Measurements from ENCODE around the gene CMTM4.
A peak's percentile ranks its signal among the peaks of the same experiment; 100 is the strongest.
"Not testable (repeated sequence)": the region's sequence is repeated elsewhere in the genome, so short reads cannot be mapped to it uniquely, and the experiment has no call there.

The CMTM4 gene

DNA sequence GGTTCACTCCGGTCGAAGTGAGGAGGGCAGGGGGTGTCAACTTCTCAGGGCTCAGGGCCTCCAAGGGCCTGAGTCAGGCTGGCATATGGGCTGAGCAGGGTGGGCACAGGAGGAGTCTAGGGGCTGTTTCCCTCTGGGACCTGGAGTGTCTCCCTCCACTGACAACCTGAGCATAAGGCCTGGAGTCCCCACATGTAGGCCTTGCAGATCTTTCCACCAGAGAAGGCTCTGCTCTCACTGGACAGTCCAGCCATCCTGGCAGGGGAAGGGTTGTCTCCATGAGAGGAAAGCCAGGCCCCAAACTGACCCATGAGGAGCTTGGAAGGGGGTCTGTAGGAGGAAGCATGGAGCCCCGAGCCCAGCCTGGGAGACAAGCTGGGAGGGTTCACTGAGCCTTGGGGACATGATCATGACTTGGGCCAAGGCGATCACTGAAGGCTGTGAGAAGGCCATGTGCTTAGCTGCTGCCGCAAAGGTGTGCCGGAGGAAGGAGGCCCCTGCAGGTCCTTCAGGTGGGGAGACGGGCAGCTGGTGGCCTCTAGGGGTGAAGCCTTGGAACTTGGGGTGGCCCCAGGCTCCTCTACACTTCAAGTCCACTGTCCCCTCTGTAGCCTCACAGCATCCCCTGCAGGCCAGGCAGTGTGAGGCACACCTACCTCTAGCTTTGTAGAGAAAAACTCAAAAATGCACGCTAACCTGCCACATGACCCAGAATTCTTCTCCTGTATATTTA, 107.4 kb downstream of the CMTM4 start:
- DNase-seq = peak; percentile 92

DNA sequence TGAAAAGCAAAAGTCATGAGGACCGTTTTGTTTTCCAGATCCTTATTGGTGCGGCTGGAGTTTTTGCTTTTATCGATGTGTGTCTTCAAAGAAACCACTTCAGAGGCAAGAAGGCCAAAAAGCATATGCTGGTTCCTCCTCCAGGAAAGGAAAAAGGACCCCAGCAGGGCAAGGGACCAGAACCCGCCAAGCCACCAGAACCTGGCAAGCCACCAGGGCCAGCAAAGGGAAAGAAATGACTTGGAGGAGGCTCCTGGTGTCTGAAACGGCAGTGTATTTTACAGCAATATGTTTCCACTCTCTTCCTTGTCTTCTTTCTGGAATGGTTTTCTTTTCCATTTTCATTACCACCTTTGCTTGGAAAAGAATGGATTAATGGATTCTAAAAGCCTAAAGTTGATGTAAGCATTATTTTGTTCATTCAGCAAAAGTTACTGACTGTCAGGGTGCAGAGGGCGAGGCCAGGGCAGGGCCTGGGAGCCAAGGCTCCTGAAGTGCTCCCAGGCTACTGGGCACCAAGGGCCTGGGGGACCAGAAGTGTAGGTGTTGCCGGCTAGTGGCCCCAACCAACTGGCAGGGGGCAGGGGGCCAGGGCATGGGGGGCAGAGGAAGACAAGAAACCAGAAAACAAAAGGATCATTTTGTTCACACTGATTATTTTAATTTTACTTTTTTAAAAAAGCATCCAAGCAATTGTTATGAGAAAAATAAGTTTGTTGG, 108.5 kb downstream of the CMTM4 start:
- no peak for DNase-seq

DNA sequence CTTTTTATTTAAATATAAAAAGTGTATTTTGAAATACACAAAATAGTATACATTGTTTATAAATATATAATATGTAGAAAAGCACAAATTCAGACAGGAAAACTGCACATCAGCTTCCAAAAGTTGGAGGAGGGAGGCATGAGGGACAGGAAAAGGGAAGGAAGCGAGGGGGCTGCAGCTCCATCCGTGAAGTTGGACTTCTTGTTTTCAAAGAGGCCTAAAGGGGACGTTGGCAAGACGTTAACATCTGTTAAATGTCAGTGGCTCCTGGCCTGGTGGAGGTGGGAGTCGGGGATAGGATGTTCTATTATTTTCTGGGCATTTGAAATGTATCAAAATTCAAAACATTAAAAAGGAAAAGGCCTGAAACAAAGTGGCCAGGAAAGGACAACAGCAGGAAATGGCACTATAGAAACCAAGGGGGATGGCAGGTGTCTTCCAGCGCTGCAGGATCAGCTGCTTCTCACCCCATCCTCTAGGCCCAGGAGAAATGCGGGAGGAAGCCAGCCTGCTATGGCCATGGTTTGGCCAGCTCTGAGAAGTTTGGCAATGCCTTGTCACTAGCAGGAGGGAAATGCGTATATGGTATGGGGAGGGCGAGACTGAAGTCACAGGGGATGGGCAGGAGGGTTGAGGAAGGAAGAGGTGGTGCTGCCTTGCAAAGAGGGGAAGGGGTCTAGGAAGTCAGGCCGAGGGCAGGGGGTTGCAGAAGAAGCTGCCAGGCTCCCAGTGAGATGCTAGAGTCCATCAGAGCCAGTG, 110.9 kb downstream of the CMTM4 start:
- DNase-seq = no peak

DNA sequence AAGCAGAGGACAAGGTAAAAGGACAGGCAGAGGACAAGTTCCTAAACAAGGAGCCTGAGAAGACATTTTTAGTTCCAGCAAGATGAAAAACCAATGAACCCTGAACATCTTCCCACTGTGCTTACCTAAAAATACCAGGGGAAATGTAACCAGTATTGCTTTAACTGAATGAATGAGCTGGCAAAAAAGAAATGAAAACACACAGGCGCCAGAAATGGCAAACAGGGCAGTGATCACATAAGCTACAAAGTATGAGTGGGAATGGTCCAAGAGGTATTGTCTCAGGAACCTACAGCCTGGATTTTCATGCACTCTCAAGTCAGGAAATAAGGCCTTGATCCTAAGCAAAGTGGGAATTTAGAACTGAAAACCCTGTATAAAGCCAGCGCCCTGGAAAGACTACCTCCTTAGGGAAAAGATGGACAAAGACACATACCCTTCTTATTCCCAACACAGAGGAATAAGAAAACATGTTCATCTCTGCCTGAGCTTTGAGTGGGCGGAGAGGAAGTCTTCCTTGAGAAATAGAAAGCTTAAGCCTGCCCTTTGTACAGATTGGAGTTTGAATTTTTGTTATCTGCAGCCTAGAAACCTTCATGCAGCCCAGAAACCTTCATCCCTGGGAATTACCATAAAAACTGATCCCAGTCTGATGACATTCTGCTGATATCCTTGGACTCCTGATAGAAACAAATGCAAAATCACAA, 115.1 kb downstream of the CMTM4 start:
- DNase-seq = no peak

DNA sequence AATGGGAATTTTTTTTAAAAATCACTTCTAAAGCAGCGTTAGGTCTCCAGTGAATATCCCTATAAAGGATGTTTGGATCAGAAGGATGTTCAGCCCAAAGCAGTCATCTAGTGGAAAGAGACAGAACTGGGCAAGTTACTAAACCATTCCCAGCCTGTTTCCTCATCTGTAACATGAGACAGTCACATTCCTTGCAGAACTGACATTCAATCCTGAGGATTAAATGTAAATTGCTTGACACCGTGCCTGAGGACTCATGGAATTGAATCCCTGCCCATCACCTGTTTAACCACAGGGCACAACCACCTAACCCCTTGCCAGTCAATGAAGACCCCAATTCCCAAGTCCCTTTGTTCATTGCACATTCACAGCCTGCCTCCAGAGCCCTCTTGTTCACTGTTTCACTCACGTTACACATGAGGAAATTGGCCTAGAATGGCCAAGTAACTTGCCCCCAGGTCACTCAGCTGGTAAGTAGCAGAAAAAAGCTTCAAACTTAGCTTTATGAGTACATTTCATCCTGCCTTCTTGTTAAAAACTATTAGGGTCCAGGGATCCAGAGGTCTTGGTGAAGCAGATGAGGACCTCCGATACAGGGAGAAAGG, 115.8 kb downstream of the CMTM4 start:
- no peak for DNase-seq

DNA sequence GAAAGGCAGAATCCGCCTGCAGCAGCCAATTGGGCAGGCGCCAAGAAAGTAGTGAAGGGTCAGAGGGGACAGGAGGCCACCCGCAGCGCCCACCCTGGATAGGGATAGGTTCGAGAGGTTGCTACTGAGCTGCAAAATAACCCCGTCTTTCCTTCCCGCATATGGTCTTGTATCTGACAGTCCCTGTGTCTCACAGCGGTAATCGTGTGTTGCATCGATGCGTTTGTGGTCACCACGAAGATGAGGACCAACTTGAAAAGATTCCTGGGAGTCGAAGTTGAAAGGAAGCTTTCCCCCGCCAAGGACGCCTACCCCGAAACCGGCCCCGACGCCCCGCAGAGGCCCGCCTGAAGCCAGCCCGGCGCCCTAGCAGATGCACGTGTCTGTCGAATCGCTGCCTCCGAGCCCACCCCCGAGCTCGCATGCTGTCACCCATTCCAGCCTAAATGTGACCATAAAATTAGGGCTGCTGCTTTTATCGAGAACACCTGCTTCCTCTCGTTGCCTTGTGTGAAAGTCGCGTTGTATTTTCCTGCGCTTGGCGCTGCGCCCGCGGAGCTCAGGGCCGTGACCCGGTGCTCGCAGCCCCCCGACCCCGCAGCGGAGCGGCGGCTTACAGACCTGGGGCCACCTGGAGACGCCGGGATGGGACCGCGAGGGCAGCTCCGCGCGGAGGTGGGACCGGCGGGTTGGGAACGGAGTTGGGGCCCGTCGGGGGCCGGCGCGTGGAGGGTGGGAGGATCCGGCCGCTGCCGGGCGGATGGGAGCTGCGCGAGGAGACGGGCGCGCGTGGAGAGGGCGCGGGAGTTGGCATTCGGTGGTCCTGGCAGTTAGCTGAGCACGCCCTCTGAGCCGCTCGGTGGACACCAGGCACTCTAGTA, 117.7 kb downstream of the CMTM4 start, which contains the start of gene CMTM2:
CMTM2 (plus strand) TSS at position 813 of the 881 bp plus-strand sequence. CDS start 145 bp downstream, outside the sequence.
- peak; percentile 51 for DNase-seq

DNA sequence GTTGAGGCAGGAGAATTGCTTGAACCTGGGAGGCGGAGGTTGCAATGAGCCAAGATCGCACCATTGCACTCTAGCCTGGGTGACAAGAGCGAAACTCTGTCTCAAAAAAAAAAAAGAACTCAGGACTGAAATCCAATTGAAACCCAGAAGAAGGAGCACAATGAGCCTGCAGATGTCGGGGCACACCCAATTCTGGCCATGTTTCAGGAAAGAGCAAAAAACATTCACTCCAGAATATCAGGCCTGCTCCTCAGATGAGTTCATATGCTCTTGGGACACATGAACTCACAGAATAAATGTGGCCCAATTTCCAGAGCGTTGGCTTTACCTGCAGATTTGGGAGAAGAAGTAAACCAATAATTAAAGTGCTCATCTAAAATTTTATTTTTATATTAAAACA, 120.2 kb downstream of the CMTM4 start:
- DNase-seq = no peak

DNA sequence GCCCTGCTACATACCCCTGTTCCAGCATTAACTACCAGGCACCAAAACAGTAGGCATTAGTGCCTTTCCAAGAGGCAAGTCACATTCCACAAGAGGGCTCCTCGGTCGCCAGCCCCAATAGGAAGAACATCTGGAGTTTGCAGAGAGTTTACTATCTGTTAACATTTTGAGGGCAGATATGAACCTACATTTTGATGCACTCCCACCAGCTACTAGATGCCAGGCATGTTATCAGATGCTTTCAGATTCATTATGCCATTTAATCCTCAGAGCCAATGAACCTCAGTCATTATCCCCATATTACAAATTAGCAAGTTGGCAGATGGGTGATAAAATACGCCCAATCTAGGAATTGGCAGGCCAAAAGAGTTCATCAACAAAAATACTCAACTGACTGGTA, 121.5 kb downstream of the CMTM4 start:
- peak; percentile 80 for DNase-seq

DNA sequence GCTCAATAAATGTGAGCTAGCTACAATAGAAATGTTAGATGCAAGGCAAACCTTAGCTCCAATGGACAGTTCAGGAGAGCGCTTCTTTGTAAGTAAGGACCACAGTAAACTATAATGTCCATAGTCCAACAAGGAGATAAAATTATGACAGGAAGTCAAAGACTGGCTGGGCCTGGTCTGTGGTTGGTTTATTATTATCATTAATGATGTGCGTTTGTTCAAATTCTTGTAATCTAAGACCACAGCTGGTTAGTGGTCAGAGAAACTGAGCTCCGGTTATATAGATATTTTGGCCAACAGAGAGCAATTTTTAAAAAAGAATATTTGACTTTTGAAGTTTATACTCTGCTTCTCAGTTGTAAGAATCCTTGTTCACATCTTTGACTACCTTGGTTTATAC, 122.0 kb downstream of the CMTM4 start:
- peak; percentile 82 for DNase-seq

DNA sequence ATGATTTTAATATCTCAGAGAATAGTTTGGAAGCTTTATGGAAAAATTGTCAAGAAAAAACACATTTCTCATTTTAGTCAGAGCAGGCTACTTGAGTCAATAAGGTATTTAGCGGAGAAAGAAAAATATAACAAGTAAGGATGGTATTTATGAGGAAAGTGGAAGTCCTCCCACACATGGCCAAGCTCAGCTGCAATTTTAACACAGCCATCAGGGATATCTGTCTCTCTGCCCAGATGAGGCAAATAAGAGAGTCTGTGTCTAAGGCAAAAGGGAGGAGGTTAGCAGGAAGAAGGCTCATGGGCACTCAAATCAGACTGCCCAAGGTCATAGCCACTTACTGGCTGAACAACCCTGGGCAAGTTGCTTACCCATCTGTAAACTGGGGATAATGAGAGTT, 122.5 kb downstream of the CMTM4 start:
- DNase-seq = no peak

DNA sequence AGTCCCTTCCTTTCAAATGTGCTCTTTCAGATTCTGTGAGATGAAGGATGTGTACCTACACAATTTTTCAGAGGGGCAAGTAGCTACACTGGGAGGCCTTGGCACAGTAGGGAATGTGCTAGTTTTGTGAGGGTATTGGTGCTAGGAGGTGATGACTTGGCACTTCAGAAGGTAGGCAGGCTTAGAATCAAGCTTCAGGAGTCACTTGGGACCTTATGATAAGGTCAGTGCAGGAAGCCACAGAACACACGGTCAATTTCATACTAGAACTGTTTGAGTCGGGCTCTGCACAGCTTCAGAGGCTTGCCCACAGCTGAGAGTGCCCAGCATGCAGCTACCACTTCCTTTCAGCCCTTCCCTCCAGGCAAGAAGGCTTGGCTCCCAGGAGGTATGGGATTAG, 124.2 kb downstream of the CMTM4 start:
- DNase-seq = peak; percentile 83

DNA sequence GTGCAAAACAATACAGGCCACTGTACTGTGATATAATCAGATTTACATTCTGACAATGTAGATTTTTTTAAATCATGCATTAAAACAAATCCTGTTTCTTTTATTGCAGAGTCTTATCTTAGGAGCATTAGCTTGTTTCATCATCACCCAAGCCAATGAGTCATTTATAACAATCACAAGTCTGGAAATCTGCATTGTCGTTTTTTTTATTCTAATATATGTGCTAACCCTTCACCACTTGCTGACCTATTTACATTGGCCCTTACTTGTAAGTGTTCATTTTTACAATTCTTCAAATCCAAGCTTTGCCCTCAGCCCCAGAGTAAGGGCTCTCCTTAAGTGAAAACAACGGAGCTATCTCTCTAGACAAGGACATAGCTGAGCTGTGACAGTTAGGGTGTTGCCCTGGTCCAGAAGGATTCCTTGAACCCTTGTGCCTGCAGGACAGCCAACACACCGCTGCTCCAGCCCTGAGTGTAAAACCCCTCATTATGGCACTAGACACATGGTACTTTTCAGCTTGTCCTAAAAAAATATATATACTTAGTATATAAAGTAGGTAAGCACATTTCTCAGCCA, 126.6 kb downstream of the CMTM4 start:
- peak; percentile 59 for DNase-seq

DNA sequence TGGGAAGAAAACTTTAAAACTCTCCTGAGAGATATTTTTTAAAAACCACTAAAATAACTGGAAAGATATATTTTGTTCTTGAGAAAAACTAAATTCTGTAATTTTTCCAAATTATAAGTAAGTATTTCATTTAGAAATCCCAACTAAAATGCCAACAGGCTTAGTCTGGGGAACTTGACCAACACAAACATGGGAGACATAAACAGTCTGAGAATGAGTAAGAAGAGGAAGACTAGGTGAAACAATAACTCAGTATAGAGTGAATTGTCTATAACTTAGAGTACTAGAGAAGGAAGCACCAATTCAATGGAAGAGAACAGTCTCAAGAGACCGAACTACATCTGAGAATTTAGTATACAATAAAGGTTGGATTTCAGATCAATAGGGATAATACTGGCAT, 127.4 kb downstream of the CMTM4 start:
- no peak for DNase-seq

DNA sequence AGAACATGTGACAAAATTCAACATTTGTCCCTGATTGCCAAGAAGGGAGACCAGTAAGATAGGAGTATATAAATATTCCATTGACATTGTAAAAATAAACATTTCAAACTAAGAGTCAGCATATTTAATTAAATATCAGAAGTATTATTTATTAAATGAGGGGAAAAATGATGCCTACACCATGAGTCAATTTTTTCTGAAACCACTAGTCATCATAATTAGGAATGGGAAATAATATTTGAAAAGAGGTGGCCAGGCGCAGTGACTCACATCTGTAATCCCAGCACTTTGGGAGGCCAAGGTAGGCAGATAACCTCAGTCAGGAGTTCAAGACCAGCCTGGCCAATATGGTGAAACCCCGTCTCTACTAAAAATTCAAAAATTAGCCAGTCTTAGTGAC, 128.2 kb downstream of the CMTM4 start:
- DNase-seq = no peak

DNA sequence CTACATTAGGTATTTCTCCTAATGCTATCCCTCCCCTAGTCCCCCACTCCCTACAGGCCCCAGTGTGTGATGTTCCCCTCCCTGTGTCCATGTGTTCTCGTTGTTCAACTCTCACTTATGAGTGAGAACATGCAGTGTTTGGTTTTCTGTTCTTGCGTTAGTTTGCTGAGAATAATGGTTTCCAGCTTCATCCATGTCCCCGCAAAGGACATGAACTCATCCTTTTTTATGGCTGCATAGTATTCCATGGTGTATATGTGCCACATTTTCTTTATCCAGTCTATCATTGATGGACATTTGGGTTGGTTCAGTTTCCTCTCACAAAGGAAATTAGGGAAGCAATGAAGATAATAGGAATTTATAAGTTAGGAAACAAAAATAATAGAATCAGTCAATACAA, 129.3 kb downstream of the CMTM4 start:
- not testable (repeated sequence) for DNase-seq

DNA sequence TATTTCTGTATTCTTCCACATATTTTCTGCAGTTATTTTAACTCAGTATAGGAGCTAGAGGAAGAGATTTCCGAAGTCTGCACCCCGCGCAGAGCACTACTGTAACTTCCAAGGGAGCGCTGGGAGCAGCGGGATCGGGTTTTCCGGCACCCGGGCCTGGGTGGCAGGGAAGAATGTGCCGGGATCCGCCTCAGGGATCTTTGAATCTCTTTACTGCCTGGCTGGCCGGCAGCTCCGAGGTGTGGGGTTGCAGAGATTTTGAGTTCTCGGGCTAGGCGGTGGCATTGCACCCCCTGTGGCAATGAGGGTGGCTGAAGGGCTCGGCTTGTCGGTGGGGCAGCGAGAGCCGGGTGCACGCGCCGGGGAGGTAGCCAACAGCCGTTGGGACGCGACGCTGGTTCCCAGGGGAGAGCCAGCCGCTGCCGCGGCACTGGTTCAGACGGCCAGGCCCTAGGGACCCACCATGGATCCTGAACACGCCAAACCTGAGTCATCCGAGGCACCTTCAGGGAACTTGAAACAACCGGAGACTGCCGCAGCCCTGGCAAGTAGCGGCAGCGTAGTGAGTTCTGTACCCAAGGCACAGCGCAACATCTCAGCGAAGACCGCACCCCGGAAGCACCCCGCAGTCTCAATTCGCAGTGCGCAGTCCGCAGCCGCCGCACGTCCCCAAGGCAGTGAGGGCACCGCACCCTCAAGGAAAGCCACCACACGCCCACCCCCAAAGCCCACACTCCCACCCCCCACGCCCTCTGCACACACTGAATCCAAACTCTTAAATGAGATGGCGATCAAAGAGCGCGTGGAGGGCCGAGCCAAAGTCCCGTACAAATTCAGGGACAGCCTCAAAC, 130.3 kb downstream of the CMTM4 start, which contains the start of gene CMTM1:
CMTM1 (plus strand) TSS at position 389 of the 851 bp plus-strand sequence; CDS start at position 464, 75 bp downstream.
- DNase-seq = no peak
